Stimulated activated CD4-positive, alpha-beta T cell treated with anti-CD3 and anti-CD28 coated beads, Interleukin-12 subunit alpha, Interleukin-12 subunit beta, amount 100 ng/mL, for 4 hours (primary cell): ENCODE measurements around the gene MAPK12.
A peak's percentile ranks its signal among the peaks of the same experiment; 100 is the strongest.

ENCODE experiments used
- DNase-seq: peaks from one replicate; pipeline ENCODE4 v3.0.0-alpha.2; 2020

Gene MAPK12

DNA sequence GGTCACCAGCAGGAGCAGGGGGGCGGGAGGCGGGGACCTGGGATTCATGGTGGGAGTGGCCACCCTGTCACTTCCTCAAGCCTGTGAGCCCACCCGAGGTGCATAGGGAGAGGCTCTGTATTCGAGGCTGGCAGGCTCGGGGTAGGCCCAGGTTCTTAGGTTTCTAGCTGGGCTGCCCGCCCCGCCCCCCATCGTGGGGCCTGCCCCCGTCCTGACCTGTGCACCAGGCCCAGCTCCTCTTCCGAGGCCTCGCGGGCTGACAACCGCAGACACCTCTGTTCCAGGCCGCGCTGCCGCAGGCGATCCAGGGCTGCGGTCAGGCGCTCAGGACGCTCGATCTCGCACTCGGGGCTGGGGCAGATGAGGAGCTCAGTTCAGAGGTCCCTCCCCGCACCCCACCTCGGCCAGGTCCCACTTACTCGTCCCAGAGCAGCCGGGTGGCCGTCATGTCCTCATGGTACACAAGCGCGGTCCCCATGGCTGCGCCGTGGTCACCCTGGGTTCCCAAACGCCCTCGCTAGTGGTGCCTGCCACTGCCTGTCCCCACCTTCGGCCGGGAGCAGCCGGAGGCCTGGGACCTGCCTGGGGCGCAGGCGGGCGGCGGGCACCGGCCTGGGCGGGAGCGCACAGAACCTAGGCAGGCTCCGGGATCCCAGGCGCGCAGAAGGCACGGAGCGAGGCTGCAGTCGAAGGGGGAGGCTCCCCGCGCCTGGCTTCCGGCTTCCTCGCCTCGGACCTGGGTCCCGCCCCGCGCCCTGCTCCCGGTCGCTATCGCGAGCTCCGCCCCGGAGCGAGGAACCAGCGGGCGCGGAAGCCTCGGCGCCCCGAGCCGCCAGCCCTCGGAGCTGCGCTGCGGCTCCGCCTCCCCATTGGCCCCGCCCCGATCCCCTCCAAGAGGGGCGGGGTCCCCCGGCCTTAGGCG lies 10.7 kb downstream of the MAPK12 start, which contains the start of gene HDAC10:
Gene HDAC10 (minus strand): TSS at position 711 of the 922 bp plus-strand sequence. CDS start 233 bp downstream, at position 478.
- peak; percentile 77 for DNase-seq

DNA sequence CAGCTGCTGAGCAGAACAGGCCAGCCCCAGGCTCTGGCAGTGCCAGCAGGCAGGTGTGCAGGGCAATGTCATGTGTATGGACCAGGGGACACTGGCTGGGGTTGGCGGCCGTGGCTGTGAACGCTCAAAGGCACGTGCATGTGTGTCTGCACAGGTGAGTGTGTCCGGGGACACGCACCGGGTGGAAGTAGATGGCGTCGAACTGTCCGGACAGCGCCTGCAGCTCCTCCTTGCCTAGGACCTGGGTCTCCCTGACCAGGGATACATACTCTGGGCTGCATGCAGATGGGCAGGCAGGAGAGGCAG lies 11.3 kb downstream of the MAPK12 start:
- DNase-seq = no peak

DNA sequence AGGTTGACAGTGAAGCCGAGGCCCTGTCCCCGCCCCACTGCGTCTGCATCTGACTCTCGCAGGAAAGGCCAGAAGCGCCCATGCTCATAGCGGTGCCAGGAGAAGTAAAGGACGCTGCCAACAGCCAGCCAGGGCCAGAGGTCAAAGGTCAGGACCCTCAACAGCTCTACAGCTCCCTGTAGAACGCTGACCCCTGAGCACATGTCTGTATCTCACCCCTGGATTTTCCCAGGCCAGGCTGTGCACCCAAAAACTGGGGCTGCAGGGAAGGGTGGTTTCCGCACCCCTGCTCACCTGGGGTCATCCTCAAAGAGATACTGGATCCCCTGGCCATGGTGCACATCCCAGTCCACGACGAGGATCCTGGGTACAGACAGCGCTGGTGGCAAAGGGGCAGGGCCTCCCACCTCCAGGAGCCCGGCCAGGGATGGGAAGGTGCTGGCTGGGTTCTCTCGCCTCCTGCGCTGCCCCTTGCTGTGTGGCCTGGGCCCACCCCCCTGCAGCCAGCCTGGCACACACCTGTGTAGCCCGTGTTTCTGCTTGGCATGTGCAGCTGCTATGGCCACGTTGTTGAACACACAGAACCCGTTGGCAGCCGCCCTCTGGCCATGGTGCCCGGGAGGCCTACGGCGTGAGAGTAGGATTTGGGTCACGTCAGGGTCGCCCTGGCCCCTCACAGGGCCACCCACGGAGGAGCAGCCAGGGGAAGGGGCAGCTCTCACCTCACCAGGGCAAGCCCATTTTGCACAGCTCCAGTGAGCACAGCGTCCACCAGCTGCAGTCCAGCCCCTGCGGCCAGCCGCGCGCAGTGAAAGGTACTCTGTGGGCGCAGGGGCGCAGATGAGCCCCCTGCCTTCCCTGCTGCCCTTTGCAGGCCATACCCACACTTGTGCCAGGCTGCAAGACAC lies 11.9 kb downstream of the MAPK12 start:
- DNase-seq = no peak

DNA sequence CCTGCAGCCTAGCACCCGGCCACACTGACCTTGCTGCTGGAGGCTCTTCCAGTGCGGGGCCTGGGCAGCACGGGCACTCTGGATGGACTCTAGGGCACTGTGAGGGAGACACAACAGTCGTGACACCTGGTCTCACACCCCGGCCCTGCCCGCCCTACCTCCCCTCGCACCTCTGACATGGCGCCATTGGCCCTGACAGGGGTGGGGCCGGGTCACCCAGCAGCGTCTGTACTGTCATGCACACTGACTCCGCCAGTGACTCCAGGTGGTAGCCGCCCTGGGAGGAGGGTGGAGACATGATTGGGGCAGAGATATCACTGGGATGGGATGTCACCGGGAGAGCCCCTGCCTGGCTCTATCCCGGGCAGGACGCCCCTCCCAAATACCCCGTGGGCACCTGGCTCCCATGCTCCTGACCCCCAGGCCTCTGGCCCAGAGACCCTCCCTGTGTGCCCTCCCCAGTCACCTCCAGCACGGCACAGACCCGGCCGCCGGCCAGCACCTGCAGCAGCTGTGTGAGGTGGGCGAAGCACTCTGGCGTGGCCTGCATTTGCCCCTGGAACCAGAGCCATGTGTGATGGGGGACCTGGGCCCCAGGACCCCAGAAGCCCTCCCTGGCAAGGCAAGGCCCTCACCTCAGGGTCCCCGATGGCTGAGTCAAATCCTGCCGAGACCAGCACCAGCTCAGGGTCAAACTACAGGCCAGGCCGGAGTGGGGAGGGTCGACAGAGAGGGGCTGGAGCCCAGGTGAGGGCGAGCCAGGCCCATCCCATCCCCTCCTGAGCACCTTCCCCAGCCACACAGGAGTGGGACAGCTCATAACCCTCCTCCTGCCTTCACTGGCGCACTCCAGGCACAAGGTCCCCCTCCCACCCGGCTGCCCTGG lies 13.0 kb downstream of the MAPK12 start:
- no peak for DNase-seq

DNA sequence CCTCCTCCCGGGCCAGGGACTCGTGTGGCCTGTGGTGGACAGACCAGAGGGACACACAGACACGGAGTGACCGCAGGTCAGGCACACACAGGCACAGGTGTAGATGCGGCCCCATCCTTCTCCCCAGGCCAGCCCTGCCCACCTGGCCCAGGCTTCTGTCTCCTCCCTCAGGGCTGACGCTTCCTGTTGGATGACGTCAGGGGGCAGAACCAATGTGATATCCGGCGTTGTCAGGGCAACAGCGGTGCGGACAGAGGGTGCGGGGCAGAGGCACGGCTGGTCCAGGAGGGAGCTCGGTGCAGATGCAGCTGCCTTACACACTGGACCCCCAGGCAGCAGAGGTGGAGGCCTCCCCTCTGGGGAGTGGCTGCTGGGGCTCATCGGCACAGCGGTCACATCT lies 13.7 kb downstream of the MAPK12 start:
- no peak for DNase-seq

DNA sequence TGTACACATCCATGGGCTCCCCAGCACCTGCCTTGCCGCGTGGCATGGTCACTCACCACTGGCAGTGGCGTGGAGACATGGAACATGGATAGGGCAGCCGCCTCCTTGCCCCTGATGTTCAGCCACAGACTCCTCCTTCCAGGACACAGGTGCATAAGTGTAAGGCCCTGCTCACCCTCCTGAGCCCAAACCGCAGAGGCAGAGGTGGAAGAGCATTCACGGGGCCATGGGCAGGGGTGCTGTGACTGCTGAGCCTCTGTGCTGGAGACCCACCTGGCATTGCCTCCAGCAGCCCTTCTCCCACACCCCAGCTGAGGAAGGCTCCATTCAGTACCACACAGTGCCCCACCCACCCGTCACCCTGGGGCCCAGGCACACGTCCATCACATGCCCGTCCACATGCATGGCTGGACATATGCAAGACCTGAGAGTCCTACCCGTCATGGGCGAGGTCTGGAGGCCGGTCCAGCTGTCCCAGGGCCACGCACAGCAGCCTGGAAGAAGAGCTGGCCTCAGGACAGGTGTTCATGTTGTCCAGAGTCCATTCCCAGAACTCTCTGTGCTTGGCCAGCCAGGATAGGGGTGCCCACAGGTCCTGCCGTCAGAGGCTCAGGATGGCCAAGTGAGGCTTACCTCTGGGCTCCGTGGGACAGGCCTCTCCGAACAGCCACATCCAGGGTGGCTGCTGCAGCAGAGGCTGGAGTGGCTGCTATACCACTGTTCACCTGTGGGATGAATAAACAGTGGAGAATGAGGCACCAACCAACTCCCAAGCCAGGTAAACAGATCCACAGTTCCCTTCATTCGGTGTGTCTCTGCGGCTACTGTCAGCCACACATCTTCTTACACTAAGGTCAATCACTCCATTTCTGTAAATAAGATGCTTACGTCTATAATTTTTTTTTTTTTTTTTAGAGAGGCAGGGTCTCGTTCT lies 15.0 kb downstream of the MAPK12 start:
- no peak for DNase-seq

DNA sequence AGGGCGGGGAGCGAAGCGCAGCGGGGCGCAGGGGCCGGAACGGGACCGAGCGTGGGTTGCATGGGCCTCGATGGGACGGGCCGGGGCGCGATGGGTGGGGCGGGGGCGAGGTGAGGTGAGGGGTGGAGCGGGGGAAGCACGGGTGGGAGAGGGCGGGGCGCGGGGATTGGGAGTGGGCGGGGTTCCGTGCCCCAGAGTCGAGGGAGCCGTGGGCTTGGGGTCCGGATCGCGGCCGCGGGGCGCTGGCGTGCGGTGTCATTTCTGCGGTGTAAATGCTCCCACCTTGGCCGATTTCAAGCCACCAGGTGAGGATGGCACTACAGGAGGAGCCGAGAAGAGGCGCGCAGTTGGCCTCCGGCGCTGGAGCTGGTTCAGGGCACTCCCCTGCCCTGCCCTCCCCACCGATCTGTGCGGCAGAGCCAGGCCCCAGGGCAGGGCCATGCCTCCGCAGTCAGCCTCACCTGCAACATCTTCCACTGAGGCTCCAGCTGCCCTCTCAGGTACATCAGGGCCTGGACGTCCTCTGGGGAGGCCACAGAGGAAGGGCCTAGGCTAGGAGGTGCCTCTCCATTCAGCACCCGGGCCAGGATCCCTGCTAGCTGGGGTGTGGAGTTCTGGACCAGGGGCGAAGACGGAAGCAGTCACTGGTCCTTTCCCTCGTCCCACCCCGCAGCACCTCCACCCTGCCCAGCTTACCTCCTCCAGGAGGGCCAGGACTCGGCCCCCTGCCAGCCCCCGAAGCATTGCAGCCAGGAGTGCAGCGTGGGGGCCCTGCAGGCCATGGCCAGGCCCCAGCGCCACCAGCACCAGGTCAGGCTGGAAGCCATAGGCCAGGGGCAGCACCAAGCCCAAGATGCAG lies 16.0 kb downstream of the MAPK12 start:
- no peak for DNase-seq

DNA sequence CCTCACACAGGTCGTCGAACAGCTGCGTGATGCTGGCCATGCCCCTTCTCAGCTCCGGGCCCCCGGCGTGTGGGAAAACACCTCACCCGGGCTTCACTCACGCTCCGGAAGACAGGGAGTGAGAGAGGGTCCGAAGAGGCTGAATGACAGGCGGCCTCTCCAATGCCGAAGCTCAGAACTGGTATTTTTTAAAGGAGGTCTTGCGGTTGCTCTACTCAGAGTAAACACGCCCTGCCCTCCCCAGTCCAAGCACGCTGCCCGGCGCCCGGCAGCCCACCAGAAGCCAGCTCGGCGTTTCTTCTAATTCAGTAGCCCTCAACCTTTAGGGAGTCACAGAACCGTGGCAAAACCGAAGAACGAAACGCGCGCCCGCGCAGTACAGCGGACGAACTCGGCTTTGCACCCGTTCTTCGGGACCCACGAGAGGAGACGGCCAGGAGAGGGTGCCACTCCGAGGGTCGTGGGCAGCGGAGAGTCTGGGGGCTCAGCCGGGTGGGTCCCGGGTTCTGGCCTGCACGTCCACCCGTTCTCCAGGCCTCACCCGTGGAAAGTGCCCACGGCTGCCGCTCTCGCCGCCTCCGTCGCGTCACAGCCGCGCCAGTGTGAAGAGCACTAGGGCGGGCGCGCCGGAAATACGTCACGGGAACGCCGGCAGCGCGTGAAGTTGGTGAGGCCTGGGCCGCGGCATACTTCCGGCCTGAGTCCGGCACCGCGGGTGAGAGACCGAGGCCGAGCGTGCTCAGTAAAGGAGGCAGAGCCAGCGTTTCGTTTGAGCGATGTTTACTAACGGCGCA lies 16.9 kb downstream of the MAPK12 start, which contains the start of gene TUBGCP6:
Gene TUBGCP6 (minus strand): TSS at position 604 of the 794 bp plus-strand sequence. CDS start 564 bp downstream, at position 40.
- peak; percentile 91 for DNase-seq

DNA sequence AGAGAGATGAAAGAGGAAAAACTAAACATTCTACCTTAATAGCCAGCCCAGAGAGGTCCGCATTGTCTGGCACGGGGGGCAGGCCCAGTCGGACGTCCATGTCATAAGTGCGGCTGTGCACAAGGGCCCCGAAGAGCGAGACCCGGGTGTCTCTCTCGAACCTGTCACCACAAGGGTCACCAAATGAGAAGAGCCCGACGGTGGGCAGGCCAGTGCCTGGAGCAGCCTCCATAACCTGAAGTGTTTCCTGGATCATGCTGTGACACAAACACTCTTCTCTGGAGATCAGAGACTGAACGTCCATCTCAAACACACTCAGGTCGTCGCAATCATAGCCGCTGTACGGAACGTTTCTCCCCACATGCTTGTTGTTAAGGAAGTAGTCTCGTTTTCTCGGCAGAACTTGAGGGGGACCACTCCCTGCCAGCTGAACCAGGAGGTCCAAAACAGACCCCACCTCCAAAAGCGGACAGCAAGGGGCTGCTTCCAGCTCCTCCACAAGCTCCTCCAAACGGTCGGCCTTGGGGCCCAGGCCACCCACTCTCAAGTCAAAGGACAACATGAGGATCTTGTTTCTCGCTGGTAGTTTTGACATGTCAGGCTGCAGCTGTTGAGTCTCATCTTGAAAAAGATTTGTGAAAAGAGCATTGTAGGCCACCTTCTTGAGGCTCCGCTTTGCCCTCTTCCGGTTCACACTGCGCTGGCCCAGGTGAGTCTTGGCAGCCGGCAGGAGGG lies 17.6 kb downstream of the MAPK12 start:
- no peak for DNase-seq

DNA sequence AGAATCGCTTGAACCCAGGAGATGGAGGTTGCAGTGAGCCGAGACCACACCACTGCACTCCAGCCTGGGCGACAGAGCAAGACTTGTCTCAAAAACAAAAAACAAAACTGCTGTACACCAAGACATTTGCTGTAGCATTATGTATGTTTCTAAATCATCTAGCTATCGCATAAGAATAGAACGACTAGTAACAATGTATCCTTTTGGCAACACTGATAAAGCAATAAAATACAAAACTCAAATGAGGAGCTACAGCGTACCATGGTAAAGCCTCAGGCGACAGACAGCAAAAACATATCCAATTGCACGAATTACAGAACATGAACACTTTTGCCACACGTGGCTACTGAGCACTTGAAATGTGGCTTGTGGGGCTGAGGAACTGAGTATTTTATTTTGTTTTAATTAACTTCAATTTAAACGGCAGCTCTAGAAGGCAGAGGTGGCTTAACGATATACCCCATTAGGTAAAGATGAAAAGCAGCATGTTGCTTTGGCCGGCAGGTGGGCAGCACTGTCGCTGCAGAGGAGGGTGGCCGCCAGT lies 19.0 kb downstream of the MAPK12 start:
- no peak for DNase-seq

DNA sequence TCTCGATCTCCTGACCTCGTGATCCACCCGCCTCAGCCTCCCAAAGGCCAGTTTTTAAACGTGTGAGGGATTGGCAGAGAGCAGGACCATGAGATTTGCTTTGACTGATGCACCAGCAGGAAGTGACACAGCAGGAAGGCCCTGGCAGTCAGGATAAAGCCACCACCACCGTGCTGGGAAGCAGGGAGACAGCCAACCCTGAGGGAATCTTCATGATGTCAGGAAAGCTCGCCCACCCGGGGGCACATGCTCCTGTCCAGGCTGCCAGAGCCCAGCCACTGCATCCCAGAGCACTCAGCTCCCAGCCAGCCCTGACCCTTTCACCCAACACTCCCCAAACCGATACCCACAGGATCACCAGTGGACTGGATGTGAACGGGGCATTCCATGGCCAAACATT lies 22.7 kb downstream of the MAPK12 start:
- DNase-seq = no peak

DNA sequence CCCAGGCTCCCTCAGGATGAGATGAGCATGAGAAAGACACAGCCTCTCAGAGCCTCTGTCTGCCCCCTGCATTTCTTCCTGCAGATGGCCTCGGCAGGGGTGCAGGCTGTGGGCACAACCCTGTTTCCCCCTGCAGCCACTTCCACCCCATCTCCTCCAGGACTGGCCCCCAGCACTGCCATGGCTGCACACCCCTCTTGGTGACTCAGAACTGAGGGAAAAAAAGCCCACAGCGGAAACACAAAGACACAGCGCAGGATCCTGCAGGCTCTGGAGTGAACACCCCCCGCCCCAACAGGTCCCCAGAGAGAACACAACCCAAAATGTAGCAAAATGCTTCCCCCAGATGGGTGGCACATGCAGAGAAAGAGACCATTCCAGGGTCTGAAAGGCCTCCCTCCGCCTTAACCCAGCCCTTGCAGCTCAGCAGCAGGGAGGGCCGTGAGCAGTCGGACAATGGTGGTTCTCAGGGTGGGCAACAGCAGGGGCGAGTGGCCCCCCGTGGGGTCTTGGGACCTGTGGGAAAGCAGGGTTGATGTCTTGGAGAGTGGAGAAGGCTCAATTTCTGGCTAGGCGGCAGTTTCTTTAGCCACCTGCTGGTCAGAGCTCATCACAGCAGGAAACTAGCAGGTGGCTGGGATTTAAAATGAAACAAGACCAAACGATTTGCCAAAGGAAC lies 24.6 kb downstream of the MAPK12 start:
- DNase-seq = no peak

DNA sequence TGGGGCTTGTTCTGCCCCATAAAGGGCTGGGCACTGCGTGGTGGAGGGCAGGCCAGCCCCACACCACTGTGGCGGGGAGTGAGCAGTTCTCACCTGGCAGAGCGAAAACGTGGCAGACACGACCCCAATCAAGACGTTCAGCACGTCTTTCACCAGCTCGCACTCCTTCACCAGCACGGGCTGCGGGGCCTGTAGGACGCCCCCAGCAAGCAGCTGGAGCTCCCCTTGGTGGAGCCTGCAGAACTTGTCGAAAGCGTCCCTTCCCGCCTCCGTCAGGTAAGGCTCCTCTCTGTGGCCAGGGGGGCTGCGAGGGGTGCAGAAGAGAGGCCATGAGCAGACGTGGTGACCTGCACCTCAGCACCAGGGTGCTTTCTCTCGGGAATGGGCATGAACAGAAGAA lies 28.3 kb downstream of the MAPK12 start:
- DNase-seq = no peak

DNA sequence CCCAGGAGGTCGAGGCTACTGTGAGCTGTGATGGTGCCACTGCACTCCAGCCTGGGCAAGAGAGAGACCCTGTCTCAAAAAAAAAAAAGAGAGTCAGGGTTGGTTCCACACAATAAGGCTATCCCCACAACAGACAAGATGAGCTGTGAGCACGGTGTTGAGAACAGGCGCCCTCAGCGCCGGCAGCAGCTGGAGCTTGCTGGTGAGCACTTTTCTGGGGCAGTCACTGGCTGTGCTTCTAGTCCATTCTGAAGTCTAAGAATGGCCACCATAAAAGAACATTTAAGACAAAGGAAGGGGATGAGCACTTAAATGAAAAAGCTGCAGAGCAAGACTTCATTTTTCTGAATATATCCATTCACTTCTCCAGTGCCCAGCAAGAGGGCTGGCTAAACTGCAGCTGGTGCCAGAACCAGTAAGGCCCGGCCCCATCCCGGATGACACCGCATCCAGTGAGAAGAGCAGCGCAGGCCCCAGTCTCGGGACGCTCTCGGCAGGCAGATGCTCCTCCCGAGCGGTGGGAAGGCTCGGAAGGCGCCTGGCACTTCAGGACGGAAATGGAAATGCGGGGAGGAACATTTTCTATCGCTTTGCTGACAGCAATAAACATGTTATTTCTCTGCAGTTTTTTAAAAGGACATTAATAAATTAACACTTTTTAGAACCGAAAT lies 28.9 kb downstream of the MAPK12 start:
- no peak for DNase-seq

DNA sequence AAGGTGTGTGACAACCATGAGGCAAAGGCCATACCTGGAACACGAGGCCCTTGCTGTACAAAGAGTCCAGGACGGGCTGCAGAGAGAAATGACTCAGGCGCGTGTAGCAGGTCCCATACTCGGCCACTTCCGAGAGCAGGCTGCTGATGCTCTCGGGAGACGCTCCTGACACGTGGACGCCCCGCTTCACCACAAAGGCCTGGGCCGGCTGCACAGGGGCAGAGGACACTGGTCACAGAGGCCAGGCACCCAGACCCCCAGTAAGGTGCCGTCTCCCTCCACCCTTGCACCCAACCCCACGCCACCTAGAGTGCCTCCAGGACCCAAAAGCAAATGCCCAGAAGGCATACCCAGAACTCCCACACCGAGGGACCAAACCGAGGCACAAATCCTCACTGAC lies 32.1 kb downstream of the MAPK12 start:
- no peak for DNase-seq

DNA sequence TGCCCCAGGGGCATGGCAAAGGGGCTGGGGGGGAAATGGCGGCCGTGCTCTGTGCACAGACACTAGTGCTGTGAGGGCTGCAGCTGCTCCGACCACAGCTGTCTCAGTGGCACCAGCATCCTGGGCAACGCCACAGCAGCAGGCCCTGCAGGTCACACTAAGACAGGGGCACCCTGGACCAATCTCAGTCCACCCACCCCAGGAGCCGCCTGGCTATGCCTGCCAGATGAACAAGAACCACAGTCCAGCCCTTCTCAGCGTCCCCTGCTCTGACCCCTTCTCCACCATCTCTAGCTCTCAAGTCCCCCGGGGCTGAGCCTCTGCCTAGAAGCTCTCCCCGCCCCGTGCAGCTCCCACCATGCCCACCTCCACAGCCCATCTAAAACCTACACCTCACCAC lies 33.1 kb downstream of the MAPK12 start:
- no peak for DNase-seq

DNA sequence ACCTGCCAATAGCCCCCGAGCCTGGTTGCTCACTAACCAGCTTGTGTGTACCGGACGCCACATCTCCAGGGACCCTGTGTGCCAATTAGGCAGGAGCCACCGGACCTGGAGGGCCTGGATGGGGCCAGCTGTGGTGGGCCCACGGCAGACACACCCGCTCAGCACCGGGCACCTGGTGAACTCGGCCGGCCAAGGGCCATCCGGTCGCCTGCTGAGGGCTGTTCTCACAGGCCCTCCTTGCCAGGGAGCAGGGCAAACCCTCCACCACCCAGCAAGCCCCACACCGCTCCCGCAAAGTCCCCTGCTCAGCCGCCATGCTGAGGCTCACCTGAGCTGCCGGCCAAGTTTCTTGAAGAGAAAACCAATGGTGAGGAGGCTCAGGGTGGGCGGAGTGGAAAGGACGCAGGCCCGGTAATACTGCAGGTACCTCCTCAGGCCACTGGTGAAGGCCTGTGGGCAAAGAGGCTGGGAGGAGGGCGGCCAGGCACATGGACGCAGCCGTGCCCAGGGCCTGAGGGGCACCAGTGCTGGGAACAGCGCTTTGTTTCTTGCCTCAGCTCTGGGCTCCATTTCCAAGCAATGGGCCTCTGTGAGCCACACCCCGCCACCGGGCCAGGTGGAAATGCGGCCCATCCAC lies 33.8 kb downstream of the MAPK12 start:
- no peak for DNase-seq
